ENCODE data around the gene FICD.
"Not testable (repeated sequence)": the region's sequence is repeated elsewhere in the genome, so short reads cannot be mapped to it uniquely, and the experiment has no call there.

Gene FICD

DNA sequence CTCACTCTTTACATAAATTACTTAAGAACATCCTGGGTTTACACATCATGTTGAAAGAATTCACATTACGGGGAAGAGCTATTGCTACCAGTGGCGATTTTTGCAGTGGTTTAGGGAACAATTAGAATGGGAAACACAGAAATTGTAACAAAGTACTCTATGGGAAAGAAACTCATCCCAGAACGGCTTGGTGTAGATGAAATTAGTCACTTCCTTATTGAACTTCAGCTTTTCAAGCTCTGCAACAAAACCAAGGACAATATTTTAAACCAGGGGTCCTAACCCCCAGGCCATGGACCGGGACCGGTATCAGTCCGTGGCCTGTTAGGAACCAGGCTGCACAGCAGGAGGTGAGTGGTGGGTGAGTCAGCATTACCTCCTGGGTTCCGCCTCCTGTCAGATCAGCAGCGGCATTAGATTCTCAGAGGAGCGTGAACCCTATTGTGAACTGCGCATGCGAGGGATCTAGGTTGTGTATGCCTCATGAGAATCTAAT, 32.3 kb upstream of the FICD start:
- TF ChIP-seq CTBP1 (IDR thresholded peaks at IDR 0.05; ENCODE audit: borderline replicate concordance) (no peak), ELF4 (IDR thresholded peaks at IDR 0.05) (no peak)
- ChIA-PET POLR2A (no interaction called here), CTCF (no interaction called here)
- no peak for DNase-seq (ENCODE audit: extremely low spot score)

- ChIA-PET CTCF (interaction anchor here (1.3 kb wide), 1 partner anchor 11 kb away, joined by 6 read pairs; no protein-coding TSS in a partner anchor), POLR2A (no interaction called here)
- TF ChIP-seq CTBP1 (IDR thresholded peaks at IDR 0.05; ENCODE audit: borderline replicate concordance): no peak
- TF ChIP-seq FOXM1 (IDR thresholded peaks at IDR 0.05; ENCODE audit: borderline replicate concordance): no peak
- DNase-seq (ENCODE audit: extremely low spot score): no peak
Observed at GRCh38 chr12:108483213-108484059, 31.6 kb upstream of the FICD start.

DNA sequence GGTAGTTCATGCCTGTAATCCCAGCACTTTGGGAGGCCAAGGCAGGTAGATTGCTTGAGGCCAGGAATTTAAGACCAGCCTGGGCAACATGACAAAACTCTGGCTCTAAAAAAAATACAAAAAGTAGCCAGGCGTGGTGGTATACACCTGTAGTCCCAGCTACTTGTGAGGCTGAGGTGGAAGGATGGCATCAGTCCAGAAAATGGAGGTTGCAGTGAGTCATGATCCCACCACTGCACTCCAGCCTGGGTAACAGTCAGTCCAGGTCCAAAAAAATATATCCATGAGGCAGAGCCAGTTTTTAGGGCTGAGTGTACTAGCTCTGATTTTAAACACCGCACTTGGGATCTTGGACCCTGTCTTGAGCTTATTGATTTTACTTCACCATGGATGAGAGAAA, 30.6 kb upstream of the FICD start:
- ChIA-PET CTCF (interaction anchor here (1.3 kb wide), 1 partner anchor 10 kb away, joined by 6 read pairs; no protein-coding TSS in a partner anchor), POLR2A (no interaction called here)
- TF ChIP-seq ARNT (IDR thresholded peaks at IDR 0.05): no peak
- TF ChIP-seq ZNF384 (IDR thresholded peaks at IDR 0.05): no peak
- TF ChIP-seq SP1 (IDR thresholded peaks at IDR 0.05): no peak
- TF ChIP-seq NFRKB (IDR thresholded peaks at IDR 0.05): no peak
- no peak for TF ChIP-seq TARDBP (IDR thresholded peaks at IDR 0.05)
- TF ChIP-seq HDGF (IDR thresholded peaks at IDR 0.05; ENCODE audit: borderline replicate concordance): no peak
- no peak for TF ChIP-seq L3MBTL2 (conservative IDR thresholded peaks at IDR 0.05)
- no peak for TF ChIP-seq CTBP1 (IDR thresholded peaks at IDR 0.05; ENCODE audit: borderline replicate concordance)
- no peak for TF ChIP-seq FOXK2 (IDR thresholded peaks at IDR 0.05)
- TF ChIP-seq SUZ12 (IDR thresholded peaks at IDR 0.05): no peak
- TF ChIP-seq PKNOX1 (IDR thresholded peaks at IDR 0.05): no peak
- DNase-seq (ENCODE audit: extremely low spot score): no peak

DNA sequence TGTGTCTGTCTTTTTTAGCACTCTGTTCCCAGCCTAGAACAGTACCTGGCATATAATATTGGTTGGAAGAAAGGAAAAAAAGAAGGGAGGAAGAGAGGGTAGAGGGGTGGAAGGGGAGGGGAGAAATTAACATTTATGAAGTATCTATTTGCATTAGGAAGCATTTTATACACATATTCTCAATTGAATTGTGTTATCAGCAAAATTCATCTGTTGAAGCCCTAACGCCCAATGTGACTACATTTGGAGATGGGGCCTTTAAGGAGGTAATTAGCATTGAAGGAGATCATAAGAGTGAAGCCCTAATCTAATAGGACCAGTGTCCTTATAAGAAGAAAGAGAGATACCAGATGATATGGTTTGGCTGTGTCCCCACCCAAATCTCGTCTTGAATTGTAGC, 30.2 kb upstream of the FICD start:
- ChIA-PET CTCF (no interaction called here), POLR2A (no interaction called here)
- no peak for TF ChIP-seq NFRKB (IDR thresholded peaks at IDR 0.05)
- TF ChIP-seq FOXA1 (IDR thresholded peaks at IDR 0.05): no peak
- DNase-seq (ENCODE audit: extremely low spot score): no peak

DNA sequence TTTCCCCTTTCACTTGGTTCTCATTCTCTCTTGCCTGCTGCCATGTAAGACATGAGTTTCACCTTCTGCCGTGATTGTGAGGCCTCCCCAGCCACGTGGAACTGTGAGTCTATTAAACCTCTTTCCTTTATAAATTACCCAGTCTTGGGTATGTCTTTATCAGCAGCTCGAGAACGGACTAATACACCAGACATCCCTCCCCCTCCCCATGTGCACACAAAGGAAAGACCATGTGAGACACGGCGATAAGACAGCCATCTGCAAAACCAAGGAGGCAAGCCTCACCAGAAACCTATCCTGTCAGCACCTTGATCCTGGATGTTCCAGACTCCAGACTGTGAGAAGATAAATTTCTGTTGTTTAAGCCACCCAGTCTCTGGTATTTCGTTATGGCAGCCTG, 29.7 kb upstream of the FICD start:
- CTCF ChIA-PET; POLR2A ChIA-PET; DNase-seq (ENCODE audit: extremely low spot score): not testable (repeated sequence)

DNA sequence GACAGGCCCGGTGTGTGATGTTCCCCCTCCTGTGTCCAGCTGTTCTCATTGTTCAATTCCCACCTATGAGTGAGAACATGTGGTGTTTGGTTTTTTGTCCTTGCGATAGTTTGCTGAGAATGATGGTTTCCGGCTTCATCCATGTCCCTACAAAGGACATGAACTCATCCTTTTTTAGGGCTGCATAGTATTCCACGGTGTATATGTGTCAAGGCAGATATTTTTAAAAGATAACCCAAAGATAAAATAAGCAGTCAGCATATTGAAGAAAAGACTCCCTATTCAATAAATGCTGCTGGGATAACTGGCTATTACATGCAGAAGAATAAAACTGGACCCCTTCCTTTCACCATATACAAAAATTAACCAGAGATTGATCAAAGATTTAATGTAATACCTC, 28.0 kb upstream of the FICD start:
- CTCF ChIA-PET; POLR2A ChIA-PET; DNase-seq (ENCODE audit: extremely low spot score): not testable (repeated sequence)

- TF ChIP-seq TARDBP (IDR thresholded peaks at IDR 0.05): no peak
- TF ChIP-seq PKNOX1 (IDR thresholded peaks at IDR 0.05): 0 out of 2 replicates have a peak, but pooled peaks have one; percentile 16
- ChIA-PET CTCF (interaction anchor here (0.7 kb wide), 1 partner anchor 20 kb away, joined by 3 read pairs; no protein-coding TSS in a partner anchor), POLR2A (no interaction called here)
- no peak for DNase-seq (ENCODE audit: extremely low spot score)
Observed at GRCh38 chr12:108491256-108491655, 23.8 kb upstream of the FICD start.

GRCh38 chr12:108495054-108495453, 20.0 kb upstream of the FICD start:
- ChIA-PET POLR2A (no interaction called here), CTCF (interaction anchor here (0.6 to 2.0 kb wide), 6 partner anchors 11 to 731 kb away, joined by 3 to 6 read pairs (median 4); no protein-coding TSS in a partner anchor)
- TF ChIP-seq NFRKB (IDR thresholded peaks at IDR 0.05): no peak
- TF ChIP-seq PKNOX1 (IDR thresholded peaks at IDR 0.05): peak; percentile 52; the same call in 1 of the 2 replicates
- TF ChIP-seq FOXA1 (IDR thresholded peaks at IDR 0.05): no peak
- peak; percentile 64 for DNase-seq (ENCODE audit: extremely low spot score)
